ENCODE results near the gene BROX.

- TF ChIP-seq GATA3 (IDR thresholded peaks at IDR 0.05; ENCODE audit: low read depth, low read length) (no peak), GATA2 (IDR thresholded peaks at IDR 0.05; ENCODE audit: low read depth, low read length) (no peak)
Observed at GRCh38 chr1:222697203-222697602, 15.2 kb upstream of the BROX start.

All from SH-SY5Y (cell line).